Measurements from ENCODE around the gene IDH3G.
"Not testable (repeated sequence)": the region's sequence is repeated elsewhere in the genome, so short reads cannot be mapped to it uniquely, and the experiment has no call there.

Gene IDH3G

GRCh38 chrX:153744210-153745066 lies 49.7 kb downstream of the IDH3G start:
- DNase-seq (ENCODE audit: extremely low spot score), result no peak
- CTCF ChIA-PET, result interaction anchor here (0.6 to 1.0 kb wide), 2 partner anchors 18 to 164 kb away, joined by 3 read pairs; no protein-coding TSS in a partner anchor
- TF ChIP-seq FOXK2 (IDR thresholded peaks at IDR 0.05), result no peak
- no peak for TF ChIP-seq ZNF384 (IDR thresholded peaks at IDR 0.05)
- no peak for TF ChIP-seq CTBP1 (IDR thresholded peaks at IDR 0.05; ENCODE audit: borderline replicate concordance)
- no peak for TF ChIP-seq FOXM1 (IDR thresholded peaks at IDR 0.05; ENCODE audit: borderline replicate concordance)
- no peak for TF ChIP-seq L3MBTL2 (conservative IDR thresholded peaks at IDR 0.05)
- TF ChIP-seq LEF1 (IDR thresholded peaks at IDR 0.05; ENCODE audit: borderline replicate concordance), result no peak
- TF ChIP-seq TARDBP (IDR thresholded peaks at IDR 0.05), result no peak
- no peak for TF ChIP-seq SUZ12 (IDR thresholded peaks at IDR 0.05)
- no peak for TF ChIP-seq HDGF (IDR thresholded peaks at IDR 0.05; ENCODE audit: borderline replicate concordance)
- POLR2A ChIA-PET, result no interaction called here

GRCh38 chrX:153743468-153744209 lies 50.5 kb downstream of the IDH3G start:
- CTCF ChIA-PET, result interaction anchor here (0.6 to 1.0 kb wide), 2 partner anchors 19 to 165 kb away, joined by 3 read pairs; no protein-coding TSS in a partner anchor
- DNase-seq (ENCODE audit: extremely low spot score); POLR2A ChIA-PET: not testable (repeated sequence)

- DNase-seq (ENCODE audit: extremely low spot score); POLR2A ChIA-PET; CTCF ChIA-PET: not testable (repeated sequence)
Observed at GRCh38 chrX:153742796-153743467, 51.2 kb downstream of the IDH3G start.

- CTCF ChIA-PET; DNase-seq (ENCODE audit: extremely low spot score); POLR2A ChIA-PET: not testable (repeated sequence)
Observed at GRCh38 chrX:153742111-153742510, 52.1 kb downstream of the IDH3G start.

- TF ChIP-seq PKNOX1 (IDR thresholded peaks at IDR 0.05) (no peak), FOXA1 (IDR thresholded peaks at IDR 0.05) (no peak), BHLHE40 (IDR thresholded peaks at IDR 0.05; ENCODE audit: borderline replicate concordance) (no peak), SP1 (IDR thresholded peaks at IDR 0.05) (no peak)
- DNase-seq (ENCODE audit: extremely low spot score), result no peak
- ChIA-PET CTCF (no interaction called here), POLR2A (no interaction called here)
Observed at GRCh38 chrX:153741446-153741845, 52.7 kb downstream of the IDH3G start.

GRCh38 chrX:153740631-153741222 lies 53.4 kb downstream of the IDH3G start:
- no peak for DNase-seq (ENCODE audit: extremely low spot score)
- no peak for TF ChIP-seq FOXA1 (IDR thresholded peaks at IDR 0.05)
- TF ChIP-seq CTBP1 (IDR thresholded peaks at IDR 0.05; ENCODE audit: borderline replicate concordance), result no peak
- TF ChIP-seq ARNT (IDR thresholded peaks at IDR 0.05), result no peak
- ChIA-PET CTCF (no interaction called here), POLR2A (no interaction called here)

GRCh38 chrX:153739754-153740486 lies 54.3 kb downstream of the IDH3G start:
- TF ChIP-seq FOXA1 (IDR thresholded peaks at IDR 0.05) (no peak), FOXK2 (IDR thresholded peaks at IDR 0.05) (no peak), FOXM1 (IDR thresholded peaks at IDR 0.05; ENCODE audit: borderline replicate concordance) (no peak), L3MBTL2 (conservative IDR thresholded peaks at IDR 0.05) (no peak), CTBP1 (IDR thresholded peaks at IDR 0.05; ENCODE audit: borderline replicate concordance) (no peak), ELF4 (IDR thresholded peaks at IDR 0.05) (no peak), TARDBP (IDR thresholded peaks at IDR 0.05) (no peak)
- CTCF ChIA-PET, result no interaction called here
- no peak for DNase-seq (ENCODE audit: extremely low spot score)
- POLR2A ChIA-PET, result no interaction called here

GRCh38 chrX:153738056-153738605 lies 56.0 kb downstream of the IDH3G start:
- CTCF ChIA-PET, result no interaction called here

More at GRCh38 chrX:153738056-153738605, 56.0 kb downstream of the IDH3G start:
- POLR2A ChIA-PET, result no interaction called here
- DNase-seq (ENCODE audit: extremely low spot score), result no peak
- TF ChIP-seq ELF4 (IDR thresholded peaks at IDR 0.05) (no peak), FOXA1 (IDR thresholded peaks at IDR 0.05) (no peak), HDGF (IDR thresholded peaks at IDR 0.05; ENCODE audit: borderline replicate concordance) (no peak), BHLHE40 (IDR thresholded peaks at IDR 0.05; ENCODE audit: borderline replicate concordance) (no peak), SP1 (IDR thresholded peaks at IDR 0.05) (no peak), FOXK2 (IDR thresholded peaks at IDR 0.05) (no peak), FOXM1 (IDR thresholded peaks at IDR 0.05; ENCODE audit: borderline replicate concordance) (no peak), ARNT (IDR thresholded peaks at IDR 0.05) (no peak), PKNOX1 (IDR thresholded peaks at IDR 0.05) (no peak), NFRKB (IDR thresholded peaks at IDR 0.05) (no peak), TARDBP (IDR thresholded peaks at IDR 0.05) (no peak), CTBP1 (IDR thresholded peaks at IDR 0.05; ENCODE audit: borderline replicate concordance) (no peak), LEF1 (IDR thresholded peaks at IDR 0.05; ENCODE audit: borderline replicate concordance) (no peak), L3MBTL2 (conservative IDR thresholded peaks at IDR 0.05) (no peak), ZNF384 (IDR thresholded peaks at IDR 0.05) (no peak), SUZ12 (IDR thresholded peaks at IDR 0.05) (no peak)
